HG02981 (cell line): ENCODE results near the gene TENM3.

Experiments used
- ATAC-seq: cut with Tn5 transposase; IDR thresholded peaks from one replicate; pipeline ENCODE4 v1.9.1; 2021; ENCODE audit warnings: mild to moderate bottlenecking, moderate library complexity; ENCODE audit not compliant: unreplicated experiment

The TENM3 gene

GRCh38 chr4:182252220-182252619 lies 9.0 kb downstream of the TENM3 start:
- no peak for ATAC-seq

GRCh38 chr4:182254026-182254780 lies 11.0 kb downstream of the TENM3 start:
- no peak for ATAC-seq

GRCh38 chr4:182255441-182256190 lies 12.4 kb downstream of the TENM3 start:
- ATAC-seq = no peak

DNA sequence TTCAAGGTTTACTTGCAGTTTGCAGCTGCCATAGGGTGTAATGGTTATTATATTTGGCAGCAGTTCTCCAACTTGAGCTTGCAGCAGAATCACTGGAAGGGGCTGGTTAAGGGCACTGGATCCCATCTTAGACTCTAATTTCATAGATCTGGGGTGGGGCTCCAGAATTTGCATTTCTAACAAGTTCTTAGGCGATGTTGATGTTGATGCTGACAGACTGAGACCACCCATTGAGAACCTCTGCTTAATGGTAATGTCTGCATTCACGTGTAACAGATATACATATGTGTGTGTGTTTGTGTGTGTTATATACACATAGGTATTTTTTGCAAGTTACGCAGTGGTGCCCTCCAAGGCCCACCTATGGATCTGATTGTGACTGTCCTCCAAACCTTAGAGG lies 13.8 kb downstream of the TENM3 start:
- no peak for ATAC-seq

DNA sequence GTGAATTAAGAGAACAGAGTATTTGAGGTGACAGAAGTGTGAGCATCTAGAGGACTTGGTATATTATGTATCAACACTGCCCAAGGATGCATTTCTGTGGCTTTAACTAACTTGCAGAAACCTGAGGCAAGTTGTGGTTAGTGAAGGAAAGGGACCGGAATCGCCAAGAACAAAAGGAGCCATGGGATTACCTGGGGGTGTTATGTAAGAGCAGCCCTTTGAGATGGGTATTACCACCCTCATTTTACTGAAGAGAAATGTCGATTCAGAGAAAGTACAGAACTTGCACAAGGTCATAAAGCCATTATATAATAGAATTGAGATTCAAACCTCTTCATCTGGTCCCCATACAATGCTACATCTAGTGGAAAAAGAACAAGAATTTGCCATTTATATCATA lies 14.3 kb downstream of the TENM3 start:
- no peak for ATAC-seq

DNA sequence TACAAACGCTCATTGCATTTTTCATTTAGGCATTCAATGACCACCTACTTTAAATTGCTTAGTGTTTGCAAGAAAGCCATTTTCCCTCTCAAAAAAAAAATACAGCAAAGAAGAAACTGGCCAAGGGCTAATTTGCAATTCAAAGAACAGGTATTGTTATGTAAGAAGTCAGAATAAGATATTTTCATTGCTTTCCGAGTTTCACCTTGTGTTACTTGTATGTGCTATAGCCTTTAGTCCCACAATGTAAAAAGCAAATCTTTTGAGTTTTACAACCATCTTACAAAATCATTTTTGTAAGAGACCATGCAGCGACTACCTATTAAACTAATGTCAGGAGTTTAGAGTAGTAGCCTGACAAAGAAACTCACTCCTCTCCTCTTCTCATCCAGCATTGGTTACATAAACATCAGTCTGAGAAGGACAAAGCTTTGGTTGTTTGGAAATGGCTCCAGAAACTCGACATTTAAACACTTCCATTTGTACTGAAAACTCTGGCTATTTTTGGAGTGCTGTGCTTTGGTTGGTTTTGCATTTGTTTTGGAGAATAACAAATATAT lies 15.3 kb downstream of the TENM3 start:
- ATAC-seq = no peak

DNA sequence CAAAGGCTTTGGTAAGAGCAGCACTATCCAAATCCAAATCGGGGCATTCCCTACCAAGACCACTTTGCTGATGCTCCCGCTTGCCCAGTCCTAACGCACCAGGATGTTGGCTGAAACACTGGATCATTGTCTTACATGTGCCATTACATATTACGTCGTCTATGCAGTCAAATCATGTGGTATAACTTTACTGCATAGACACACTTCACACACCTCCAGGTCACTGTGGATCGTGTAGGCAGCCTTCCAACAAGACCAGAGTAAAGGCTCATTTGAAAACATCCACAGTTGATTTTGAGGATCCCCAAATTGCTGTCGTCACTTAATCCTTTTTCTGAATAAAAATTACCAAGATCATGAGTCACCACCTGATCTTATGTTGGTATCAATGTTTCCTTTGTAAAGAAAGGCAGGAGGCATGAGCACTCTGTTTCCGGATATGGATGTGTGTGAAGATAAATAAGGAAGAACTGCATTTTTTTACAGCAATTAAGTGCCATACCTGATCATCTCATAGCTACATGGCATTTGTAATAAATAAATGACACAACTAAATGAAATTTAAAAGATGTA lies 18.5 kb downstream of the TENM3 start:
- ATAC-seq = no peak

DNA sequence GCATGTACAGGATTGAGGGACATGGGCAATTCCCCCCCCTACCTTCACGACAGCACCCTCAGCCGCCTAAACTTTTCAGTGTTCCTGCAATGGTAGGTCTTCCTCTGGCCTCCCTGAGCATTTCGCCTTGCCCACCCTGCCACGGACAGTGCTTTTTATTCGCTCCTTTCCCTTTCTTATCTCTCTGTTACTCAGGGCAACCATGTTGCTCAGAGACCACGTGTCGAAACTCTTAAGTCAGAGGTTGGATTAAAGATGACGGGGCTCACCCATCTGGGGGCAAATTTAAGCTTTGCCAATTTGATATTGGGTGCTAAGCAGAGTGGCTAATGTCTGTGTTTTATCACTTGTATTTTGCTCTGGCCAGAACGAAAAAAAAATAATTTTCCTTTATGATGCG lies 20.4 kb downstream of the TENM3 start:
- no peak for ATAC-seq

DNA sequence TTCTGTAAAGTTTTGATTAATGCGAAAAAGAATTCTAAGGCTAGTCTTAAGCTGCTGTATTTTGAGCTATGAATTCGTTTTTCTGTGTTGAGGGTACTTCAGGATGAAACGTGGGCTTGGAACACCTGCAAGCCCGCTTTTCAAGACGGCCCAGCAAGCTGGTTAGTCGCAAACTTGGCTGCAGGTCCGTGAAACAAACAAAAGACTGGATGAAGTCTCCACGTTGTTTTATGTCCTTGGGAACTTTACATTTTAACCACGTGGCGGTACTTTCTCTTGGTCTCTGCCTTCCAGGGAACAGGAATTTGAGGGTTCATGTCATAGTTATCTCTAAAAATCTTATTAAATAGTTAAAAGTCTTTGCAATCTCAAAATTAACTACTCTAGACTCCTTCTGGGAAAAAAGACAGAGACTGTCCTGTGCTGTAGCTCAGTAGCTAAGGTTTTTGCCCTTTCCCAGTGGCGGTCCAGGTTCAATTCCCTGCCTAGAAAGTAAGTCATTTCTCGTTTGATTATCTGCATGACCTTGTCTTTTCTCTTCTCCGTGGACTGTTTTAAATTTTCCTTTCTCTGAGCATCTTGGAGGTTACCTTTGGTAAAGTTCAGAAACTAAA lies 21.0 kb downstream of the TENM3 start:
- ATAC-seq = no peak

- ATAC-seq = no peak
Measured at GRCh38 chr4:182265881-182266280, 22.7 kb downstream of the TENM3 start.

- no peak for ATAC-seq
Measured at GRCh38 chr4:182267048-182267447, 23.8 kb downstream of the TENM3 start.

- ATAC-seq = no peak
Measured at GRCh38 chr4:182268966-182269365, 25.8 kb downstream of the TENM3 start.

- ATAC-seq = no peak
Measured at GRCh38 chr4:182271731-182272130, 28.5 kb downstream of the TENM3 start.

DNA sequence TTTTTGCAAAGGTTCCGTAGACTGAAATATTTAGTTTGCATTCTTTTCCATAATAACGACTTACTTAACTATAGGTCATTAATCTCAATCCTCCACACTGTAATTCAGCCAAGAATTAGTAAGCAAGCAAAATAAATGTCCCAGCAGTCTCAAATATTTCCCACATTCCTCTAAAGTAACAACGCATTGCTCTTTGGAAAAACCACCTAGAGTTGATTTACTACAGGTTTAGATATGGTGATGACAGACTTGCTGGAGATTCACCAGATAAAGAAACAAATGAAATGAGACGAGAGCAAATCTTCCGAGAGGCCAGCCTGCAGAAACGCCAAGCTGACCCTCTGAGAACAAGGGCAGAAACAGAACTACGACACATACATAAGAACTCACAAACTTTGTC lies 28.9 kb downstream of the TENM3 start:
- no peak for ATAC-seq

DNA sequence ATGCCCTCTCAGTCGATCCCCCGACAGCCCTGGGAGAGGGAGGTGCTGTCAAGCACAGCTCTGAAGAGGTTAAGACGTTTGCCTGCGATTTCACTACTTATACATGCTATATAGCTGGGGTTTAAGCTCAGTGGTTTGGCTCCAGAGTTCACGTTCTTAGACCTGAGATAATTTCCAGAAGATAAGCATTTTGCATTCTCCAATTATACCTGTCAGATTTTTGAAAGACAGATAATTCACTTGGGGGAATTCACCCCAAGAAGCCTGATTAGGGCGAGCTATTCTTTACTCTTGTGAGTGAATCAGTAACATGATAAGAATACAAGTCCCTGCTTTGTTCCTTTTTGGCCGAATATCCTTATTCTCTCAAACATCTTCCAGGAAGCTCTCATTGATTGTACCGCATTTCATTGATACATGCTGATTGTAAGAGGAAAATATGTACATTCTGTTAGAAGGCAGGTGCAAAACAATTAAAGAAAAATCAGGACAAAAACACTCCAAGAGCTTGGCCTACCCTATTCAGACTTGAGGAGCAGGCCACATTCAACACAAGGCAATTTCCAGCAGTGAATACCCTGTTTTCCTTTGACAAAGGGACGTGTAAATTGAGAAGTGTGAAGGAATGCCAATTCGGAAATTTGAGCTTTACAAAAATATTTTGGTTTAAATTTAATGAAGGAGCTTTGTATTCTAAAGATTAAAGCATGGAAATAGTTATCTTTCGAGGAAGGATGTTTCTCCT lies 30.2 kb downstream of the TENM3 start:
- no peak for ATAC-seq

- ATAC-seq = no peak
Measured at GRCh38 chr4:182276210-182277109, 33.3 kb downstream of the TENM3 start.

- ATAC-seq = no peak
Measured at GRCh38 chr4:182277377-182277776, 34.2 kb downstream of the TENM3 start.

DNA sequence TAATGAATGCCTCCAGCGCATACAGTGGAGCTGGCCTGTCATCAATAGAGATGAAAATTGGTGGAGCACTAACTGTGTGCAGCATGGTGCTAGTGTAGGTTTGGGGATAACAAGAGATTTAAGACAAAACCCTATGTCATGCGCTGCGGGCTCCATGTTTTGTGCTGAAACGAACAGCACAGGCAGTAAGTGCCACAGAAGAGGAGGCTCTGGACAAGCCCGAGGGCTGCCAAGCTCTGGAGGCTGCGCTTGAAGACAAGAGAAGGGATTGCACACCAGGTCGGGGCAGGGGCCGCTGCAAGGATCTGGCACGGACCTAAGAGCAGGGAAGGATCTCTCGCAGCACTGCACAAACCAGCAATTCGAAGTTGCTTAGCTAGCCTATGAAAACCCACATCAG lies 35.5 kb downstream of the TENM3 start:
- ATAC-seq = no peak

DNA sequence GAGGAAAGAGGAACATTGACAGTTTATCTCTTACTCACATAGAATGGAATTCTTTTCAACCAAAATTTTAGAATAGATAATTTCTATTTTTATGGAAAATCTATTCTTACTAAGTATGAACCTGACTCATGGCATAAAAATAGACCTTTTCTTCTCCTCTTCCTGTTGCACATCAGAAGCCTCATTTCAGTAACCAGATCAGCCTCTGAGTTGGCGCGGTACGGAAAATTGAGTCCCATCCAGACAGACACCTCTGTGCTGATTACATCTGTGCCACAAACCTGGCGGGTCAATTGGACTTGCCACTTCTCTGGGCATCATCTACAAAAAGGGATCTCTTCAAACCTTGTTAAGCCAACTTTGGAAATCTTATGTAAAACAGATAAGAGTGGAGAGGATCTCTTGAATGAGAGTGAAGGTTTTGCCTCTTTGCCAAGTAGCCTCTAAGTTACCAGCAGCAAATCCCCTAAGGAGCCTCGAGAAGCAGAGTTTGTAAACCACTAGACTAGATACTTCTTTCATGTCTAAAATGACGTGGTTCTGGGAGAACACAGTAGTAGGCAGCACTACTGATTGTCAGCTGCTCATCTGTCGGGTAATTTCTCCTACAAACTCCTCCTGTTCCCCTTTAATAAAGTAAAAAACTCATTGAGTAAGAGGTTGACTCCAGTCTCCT lies 37.4 kb downstream of the TENM3 start:
- ATAC-seq = no peak
